Measurements from ENCODE around the gene RTEL1.
"Not testable (repeated sequence)": the region's sequence is repeated elsewhere in the genome, so short reads cannot be mapped to it uniquely, and the experiment has no call there.

RTEL1 gene

GRCh38 chr20:63701051-63701328, 42.9 kb downstream of the RTEL1 start:
- DNase-seq: no peak

- no peak for DNase-seq
Observed at GRCh38 chr20:63701329-63702035, 43.4 kb downstream of the RTEL1 start.

GRCh38 chr20:63702036-63702665, 44.0 kb downstream of the RTEL1 start:
- no peak for DNase-seq

- no peak for DNase-seq
Observed at GRCh38 chr20:63702751-63703470, 44.8 kb downstream of the RTEL1 start.

GRCh38 chr20:63703471-63703975, 45.4 kb downstream of the RTEL1 start:
- DNase-seq: no peak

- no peak for DNase-seq
Observed at GRCh38 chr20:63703976-63704748, 46.0 kb downstream of the RTEL1 start.

GRCh38 chr20:63704749-63705117, 46.6 kb downstream of the RTEL1 start:
- no peak for DNase-seq

GRCh38 chr20:63705232-63706026, 47.3 kb downstream of the RTEL1 start:
- no peak for DNase-seq

- no peak for DNase-seq
Observed at GRCh38 chr20:63706027-63706695, 48.0 kb downstream of the RTEL1 start.

- DNase-seq: peak; percentile 67 to 84
Observed at GRCh38 chr20:63706852-63707557, 48.9 kb downstream of the RTEL1 start.

GRCh38 chr20:63707558-63708300, 49.6 kb downstream of the RTEL1 start, which contains the start of the genes ARFRP1 and ZGPAT:
ARFRP1 (minus strand) TSS chr20:63707976; CDS start chr20:63707091, 885 bp downstream.
ZGPAT (plus strand) TSS chr20:63708039; CDS start chr20:63708581, 542 bp downstream.
- peak; percentile 89 to 94 for DNase-seq

GRCh38 chr20:63708301-63709148, 50.4 kb downstream of the RTEL1 start:
- no peak for DNase-seq

GRCh38 chr20:63709149-63709527, 51.0 kb downstream of the RTEL1 start:
- DNase-seq: no peak

- no peak for DNase-seq
Observed at GRCh38 chr20:63711085-63711645, 53.1 kb downstream of the RTEL1 start.

- DNase-seq: no peak
Observed at GRCh38 chr20:63712191-63712590, 54.1 kb downstream of the RTEL1 start.

- DNase-seq: no peak
Observed at GRCh38 chr20:63714858-63715257, 56.7 kb downstream of the RTEL1 start.

GRCh38 chr20:63718996-63719395, 60.9 kb downstream of the RTEL1 start:
- DNase-seq: no peak

- not testable (repeated sequence) for DNase-seq
Observed at GRCh38 chr20:63722967-63723622, 65.0 kb downstream of the RTEL1 start.
